GM12892 (cell line): ENCODE data around the gene GAK.

Source experiments
- POLR2A ChIP-seq: IDR thresholded peaks from 2 replicates; pipeline ENCODE4 v1.6.1; 2011; ENCODE audit warnings: low read depth, low read length, control low read depth
- POLR2AphosphoS5 ChIP-seq: IDR thresholded peaks from 2 replicates; pipeline ENCODE4 v1.6.1; 2011; ENCODE audit warnings: low read depth, low read length, control low read depth
- TAF1 ChIP-seq: IDR thresholded peaks from 2 replicates; pipeline ENCODE4 v1.6.1; 2011; ENCODE audit warnings: low read depth, mild to moderate bottlenecking, control low read depth, low read length, borderline replicate concordance

GRCh38 chr4:851701-852430 is 80.2 kb downstream of the GAK start:
- TF ChIP-seq TAF1: no peak
- no peak for TF ChIP-seq POLR2A
- no peak for TF ChIP-seq POLR2AphosphoS5
